Osteocyte (in vitro differentiated cells): ENCODE measurements around the gene CCNY. TPM values are rescaled to one million over a fixed set of nuclear protein-coding genes. Genes with fewer than 3 reads are reported as not detected.

Experiments
- DNase-seq: peaks from one replicate; pipeline ENCODE4 v3.0.0; 2021; ENCODE audit warnings: mixed read lengths; ENCODE audit not compliant: unreplicated experiment; ENCODE audit errors: extremely low spot score
- H3K27ac Mint-ChIP-seq: one replicate; pipeline ENCODE4 v1.8.0; 2021; ENCODE audit warnings: mild to moderate bottlenecking, mixed read lengths; ENCODE audit not compliant: unreplicated experiment
- H3K27me3 Mint-ChIP-seq: one replicate; pipeline ENCODE4 v1.8.0; 2021; ENCODE audit warnings: mixed read lengths; ENCODE audit not compliant: unreplicated experiment
- H3K36me3 Mint-ChIP-seq: one replicate; pipeline ENCODE4 v1.8.0; 2021; ENCODE audit warnings: mixed read lengths; ENCODE audit not compliant: unreplicated experiment
- H3K4me1 Mint-ChIP-seq: one replicate; pipeline ENCODE4 v1.8.0; 2021; ENCODE audit warnings: mixed read lengths; ENCODE audit not compliant: unreplicated experiment
- H3K4me3 Mint-ChIP-seq: one replicate; pipeline ENCODE4 v1.8.0; 2021; ENCODE audit warnings: mild to moderate bottlenecking, moderate library complexity, mixed read lengths; ENCODE audit not compliant: unreplicated experiment
- H3K9me3 Mint-ChIP-seq: one replicate; pipeline ENCODE4 v1.8.0; 2021; ENCODE audit warnings: mixed read lengths; ENCODE audit not compliant: unreplicated experiment
- total RNA-seq: library from RNA; stranded (reverse); gene quantifications from 2 replicates; pipeline ENCODE4 v1.2.1, GENCODE V29; 2021
- TF ChIP-seq, protein P1 (sequence below): fragments of 200-600 bp; sonication (generic); IDR thresholded peaks from 2 replicates; pipeline ENCODE4 v1.5.0; 2021; ENCODE audit warnings: antibody characterized with exemption, mild to moderate bottlenecking, moderate library complexity

Gene CCNY
- total RNA-seq, 1 donor from 2014 or later = 76.4 TPM

DNA sequence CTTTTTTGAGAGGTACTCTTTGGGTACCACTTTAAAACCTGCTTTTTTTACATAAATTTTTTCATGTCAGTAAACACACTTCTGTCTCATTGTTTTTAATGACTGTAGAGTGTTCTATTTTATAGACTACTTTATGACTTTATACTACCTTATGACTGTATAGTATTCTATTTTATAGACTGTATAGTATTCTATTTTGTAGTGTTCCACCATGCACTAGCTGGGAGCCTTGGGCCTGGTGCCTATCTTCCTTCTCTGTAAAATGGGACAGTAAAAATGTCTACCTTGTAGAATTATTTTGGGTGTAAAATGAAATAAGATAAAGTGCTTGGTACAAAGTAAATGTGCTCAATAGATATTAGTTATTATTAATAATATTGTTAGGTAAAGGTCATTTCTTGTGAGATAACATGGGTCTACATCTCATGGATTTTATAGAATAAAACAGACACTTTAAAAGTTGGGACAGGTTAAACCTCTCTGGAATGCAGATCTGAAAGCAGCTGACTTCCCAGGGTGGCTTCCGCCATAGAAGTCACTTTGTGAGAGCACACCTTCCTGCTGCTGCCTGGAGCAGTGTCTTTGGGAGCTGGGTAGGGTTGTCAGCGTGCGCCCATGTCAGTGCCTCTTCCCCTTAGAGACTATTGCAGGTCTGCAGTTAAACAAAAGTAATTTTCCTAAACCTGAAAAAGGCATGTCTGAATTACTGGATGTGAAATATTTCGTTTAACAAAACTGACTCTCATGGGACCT is 31.0 kb downstream of the CCNY start:
- Mint-ChIP-seq H3K9me3 (no peaks in the 10 kb centered on the region), H3K27me3 (no peaks in the 10 kb centered on the region), H3K4me3 (no peak overlapping the region), H3K4me1 (peaks cover 20% of the 10 kb centered on the region), H3K27ac (no peak overlapping the region), H3K36me3 (no peaks in the 10 kb centered on the region)
- DNase-seq = no peak
- TF ChIP-seq, protein P1, sequence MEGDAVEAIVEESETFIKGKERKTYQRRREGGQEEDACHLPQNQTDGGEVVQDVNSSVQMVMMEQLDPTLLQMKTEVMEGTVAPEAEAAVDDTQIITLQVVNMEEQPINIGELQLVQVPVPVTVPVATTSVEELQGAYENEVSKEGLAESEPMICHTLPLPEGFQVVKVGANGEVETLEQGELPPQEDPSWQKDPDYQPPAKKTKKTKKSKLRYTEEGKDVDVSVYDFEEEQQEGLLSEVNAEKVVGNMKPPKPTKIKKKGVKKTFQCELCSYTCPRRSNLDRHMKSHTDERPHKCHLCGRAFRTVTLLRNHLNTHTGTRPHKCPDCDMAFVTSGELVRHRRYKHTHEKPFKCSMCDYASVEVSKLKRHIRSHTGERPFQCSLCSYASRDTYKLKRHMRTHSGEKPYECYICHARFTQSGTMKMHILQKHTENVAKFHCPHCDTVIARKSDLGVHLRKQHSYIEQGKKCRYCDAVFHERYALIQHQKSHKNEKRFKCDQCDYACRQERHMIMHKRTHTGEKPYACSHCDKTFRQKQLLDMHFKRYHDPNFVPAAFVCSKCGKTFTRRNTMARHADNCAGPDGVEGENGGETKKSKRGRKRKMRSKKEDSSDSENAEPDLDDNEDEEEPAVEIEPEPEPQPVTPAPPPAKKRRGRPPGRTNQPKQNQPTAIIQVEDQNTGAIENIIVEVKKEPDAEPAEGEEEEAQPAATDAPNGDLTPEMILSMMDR = no peak

DNA sequence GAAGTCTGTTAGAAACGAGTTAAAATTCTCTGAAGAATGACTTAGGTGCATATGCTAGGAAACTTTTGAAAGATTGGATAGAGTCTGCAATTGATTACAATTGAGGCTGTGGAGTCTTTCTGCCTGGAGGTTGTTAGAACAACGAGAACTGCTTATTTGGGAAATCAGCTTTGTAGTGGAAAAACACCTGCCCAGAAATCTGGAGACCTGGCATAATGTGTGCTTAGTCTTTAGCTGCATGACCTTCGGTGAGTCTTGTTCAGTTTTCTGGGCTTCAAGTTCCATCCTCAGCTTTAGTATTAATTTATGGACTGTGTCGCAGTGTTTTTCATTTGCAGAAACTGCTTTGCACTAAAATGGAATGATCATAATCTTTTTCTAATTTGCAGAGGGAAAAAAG is 31.7 kb downstream of the CCNY start:
- Mint-ChIP-seq H3K9me3 (no peaks in the 10 kb centered on the region), H3K4me1 (peaks cover 22% of the 10 kb centered on the region), H3K36me3 (no peaks in the 10 kb centered on the region), H3K27ac (no peak overlapping the region), H3K4me3 (no peak overlapping the region), H3K27me3 (no peaks in the 10 kb centered on the region)
- DNase-seq = no peak
- TF ChIP-seq, protein P1 = no peak

DNA sequence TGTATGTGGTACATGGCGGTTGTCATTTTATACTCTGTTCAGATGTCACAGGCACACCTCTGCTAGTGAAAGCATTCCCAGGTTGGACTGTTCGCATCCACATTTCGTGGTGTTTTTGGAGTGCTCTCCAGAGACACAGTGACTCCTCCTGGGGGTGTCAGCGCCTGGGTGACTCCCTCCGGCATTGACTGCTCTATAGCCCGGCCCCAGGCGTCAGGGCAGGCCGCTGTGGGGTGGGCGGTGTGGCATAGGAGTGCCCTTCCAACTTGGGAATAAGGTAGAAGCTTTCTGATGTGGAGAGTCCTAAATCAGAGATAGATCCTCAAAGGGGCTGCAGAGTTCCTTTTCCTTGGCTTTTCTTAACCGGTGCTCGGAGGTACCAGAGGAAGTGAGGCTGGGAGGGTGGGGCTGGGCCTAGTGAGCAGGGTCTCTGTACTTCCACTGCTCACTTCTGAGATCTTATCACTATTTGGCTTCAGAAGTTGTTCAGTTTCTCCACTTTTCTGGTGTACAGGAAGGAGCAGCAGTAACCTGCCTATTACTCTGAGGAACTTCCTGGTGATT is 32.3 kb downstream of the CCNY start:
- H3K36me3 Mint-ChIP-seq = no peaks in the 10 kb centered on the region
- H3K27ac Mint-ChIP-seq = peak overlapping the region; percentile 31
- peaks cover 22% of the 10 kb centered on the region for H3K4me1 Mint-ChIP-seq
- H3K27me3 Mint-ChIP-seq = no peaks in the 10 kb centered on the region
- no peaks in the 10 kb centered on the region for H3K9me3 Mint-ChIP-seq
- no peak for DNase-seq
- TF ChIP-seq, protein P1 = no peak
- no peak overlapping the region for H3K4me3 Mint-ChIP-seq

DNA sequence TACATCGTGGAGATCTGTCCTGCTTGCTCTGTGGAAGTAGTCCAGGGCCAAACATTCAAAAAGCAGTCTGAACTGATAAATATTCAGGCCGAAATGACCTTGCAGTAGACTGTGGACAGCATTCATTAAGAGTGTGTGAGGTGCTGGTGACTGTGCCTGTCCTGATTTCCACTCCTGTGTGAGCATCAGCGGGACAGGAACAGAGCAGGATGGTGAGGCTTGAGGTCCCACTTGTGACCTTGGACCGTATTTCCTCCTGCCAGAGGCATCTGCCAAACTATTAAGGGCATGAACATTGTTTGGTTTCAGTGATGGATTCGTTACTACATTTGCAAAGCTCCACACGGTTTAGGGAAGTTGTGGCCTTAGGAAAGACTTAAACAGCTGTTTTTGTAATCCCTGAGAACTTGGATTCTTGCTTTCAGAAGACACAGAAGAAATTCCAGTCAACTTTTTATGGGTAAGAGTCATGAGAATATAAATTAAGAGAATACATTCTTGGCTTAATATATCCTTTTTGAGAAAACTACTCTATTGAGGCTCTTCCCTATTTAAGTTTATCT is 32.8 kb downstream of the CCNY start:
- H3K4me1 Mint-ChIP-seq = peaks cover 22% of the 10 kb centered on the region
- H3K27me3 Mint-ChIP-seq = no peaks in the 10 kb centered on the region
- TF ChIP-seq, protein P1 = no peak
- no peaks in the 10 kb centered on the region for H3K9me3 Mint-ChIP-seq
- no peak for DNase-seq
- no peak overlapping the region for H3K4me3 Mint-ChIP-seq
- H3K27ac Mint-ChIP-seq = peak overlapping the region; percentile 31
- H3K36me3 Mint-ChIP-seq = no peaks in the 10 kb centered on the region

DNA sequence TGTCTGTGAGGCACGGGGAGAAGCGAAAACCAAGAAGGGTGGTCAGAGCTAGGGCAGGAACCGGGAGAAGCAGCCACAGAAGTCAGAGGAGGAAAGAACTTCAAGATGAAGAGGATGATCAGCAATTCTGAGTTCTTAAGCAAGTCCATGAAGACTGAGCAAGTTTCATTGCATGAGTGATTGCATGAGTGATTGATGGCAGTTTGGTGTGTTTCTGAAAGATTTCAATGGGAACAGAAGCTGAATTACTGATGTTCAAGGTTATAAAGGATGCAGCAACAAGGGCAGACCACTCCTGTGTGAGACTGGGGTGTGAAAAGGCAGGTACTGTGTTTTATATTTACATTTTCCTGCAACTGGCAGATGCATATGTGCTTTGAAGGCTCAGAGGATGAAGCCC is 35.4 kb downstream of the CCNY start:
- Mint-ChIP-seq H3K4me1 (peaks cover 22% of the 10 kb centered on the region), H3K9me3 (no peaks in the 10 kb centered on the region), H3K27ac (no peak overlapping the region), H3K27me3 (no peaks in the 10 kb centered on the region), H3K36me3 (peaks cover 4% of the 10 kb centered on the region), H3K4me3 (no peak overlapping the region)
- DNase-seq = no peak
- TF ChIP-seq, protein P1 = no peak
